HEK293 (cell line): ENCODE data around the gene CDCA4.
A peak's percentile ranks its signal among the peaks of the same experiment; 100 is the strongest.

Experiments
- CTCF ChIA-PET: fragments of 350-600 bp; formaldehyde crosslinking; extraction: SDS; loops from one replicate; lab custom pipeline; 2021; ENCODE audit warnings: antibody characterized with exemption; lab: Yijun Ruan, JAX
- POLR2A ChIA-PET: fragments of 300-600 bp; formaldehyde crosslinking; extraction: SDS; loops from one replicate; lab custom pipeline; 2020; ENCODE audit warnings: antibody characterized with exemption, inconsistent platforms; lab: Yijun Ruan, JAX
- H3K27ac ChIP-seq: fragments of 200-500 bp; sonication (Bioruptor generic); 2 replicates; pipeline ENCODE4 v1.5.1; 2014; ENCODE audit warnings: low read depth, low read length, control low read depth, inconsistent platforms; ENCODE audit errors: extremely low read depth
- H3K36me3 ChIP-seq, 2 experiments: fragments of 200-500 bp in 1 of 2; sonication (Bioruptor generic) in 1 of 2; 1 replicate in 1 of 2; 2 replicates in 1 of 2; pipeline ENCODE4 v1.5.1; 2014 to 2017; ENCODE audit warnings: inconsistent platforms in 2 of 2, low read length in 2 of 2; ENCODE audit not compliant: control insufficient read depth in 2 of 2, insufficient read depth in 1 of 2
- H3K4me1 ChIP-seq: fragments of 200-500 bp; sonication (Bioruptor generic); 2 replicates; pipeline ENCODE4 v1.5.1; 2014; ENCODE audit warnings: mild to moderate bottlenecking, low read length, inconsistent platforms; ENCODE audit not compliant: control insufficient read depth, insufficient read depth
- H3K4me3 ChIP-seq: 2 replicates; pipeline ENCODE4 v1.5.1; 2011; ENCODE audit warnings: low read depth, mild to moderate bottlenecking, control low read depth, low read length, moderate library complexity
- H3K9me3 ChIP-seq: fragments of 200-500 bp; sonication (Bioruptor generic); 2 replicates; pipeline ENCODE4 v1.5.1; 2014; ENCODE audit warnings: low read depth, low read length, inconsistent platforms; ENCODE audit not compliant: control insufficient read depth, insufficient read depth
- BCL6B ChIP-seq: fragments of 450-650 bp; formaldehyde crosslinking; IDR thresholded peaks from 2 replicates; pipeline ENCODE4 v1.5.1; 2017; ENCODE audit warnings: missing biosample characterization, missing genetic modification characterization
- CTCF ChIP-seq: fragments of 450-650 bp; formaldehyde crosslinking; IDR thresholded peaks from 2 replicates; pipeline ENCODE4 v1.5.1; 2016; ENCODE audit warnings: missing biosample characterization, missing genetic modification characterization
- ELK4 ChIP-seq: IDR thresholded peaks from 2 replicates; pipeline ENCODE4 v1.6.1; 2011; ENCODE audit warnings: mild to moderate bottlenecking, low read depth, low read length, borderline replicate concordance
- GLI4 ChIP-seq: fragments of 450-650 bp; formaldehyde crosslinking; IDR thresholded peaks from 2 replicates; pipeline ENCODE4 v1.5.1; 2016; ENCODE audit warnings: missing biosample characterization, missing genetic modification characterization
- HOXA7 ChIP-seq: sonication (generic); formaldehyde crosslinking; IDR thresholded peaks from 2 replicates; pipeline ENCODE4 v1.8.1; 2022; ENCODE audit warnings: missing genetic modification reagents, borderline replicate concordance
- MYNN ChIP-seq: fragments of 450-650 bp; formaldehyde crosslinking; IDR thresholded peaks from 2 replicates; pipeline ENCODE4 v1.5.1; 2016; ENCODE audit warnings: missing biosample characterization, missing genetic modification characterization, borderline replicate concordance
- TCF7L2 ChIP-seq: IDR thresholded peaks from 2 replicates; pipeline ENCODE4 v1.6.1; 2011; ENCODE audit warnings: low read depth, mild to moderate bottlenecking, inconsistent platforms, low read length, moderate library complexity, borderline replicate concordance
- WT1 ChIP-seq: fragments of 450-650 bp; formaldehyde crosslinking; IDR thresholded peaks from 2 replicates; pipeline ENCODE4 v1.5.1; 2016; ENCODE audit warnings: missing biosample characterization, missing genetic modification characterization
- ZBTB1 ChIP-seq: fragments of 450-650 bp; formaldehyde crosslinking; IDR thresholded peaks from 2 replicates; pipeline ENCODE4 v1.5.1; 2016; ENCODE audit warnings: missing biosample characterization, missing genetic modification characterization
- ZBTB26 ChIP-seq: fragments of 450-650 bp; formaldehyde crosslinking; optimal IDR thresholded peaks from 2 replicates; pipeline ENCODE3; 2016; ENCODE audit warnings: missing biosample characterization, mild to moderate bottlenecking, missing genetic modification characterization
- ZEB2 ChIP-seq: fragments of 450-650 bp; formaldehyde crosslinking; IDR thresholded peaks from 2 replicates; pipeline ENCODE4 v1.5.1; 2016; ENCODE audit warnings: missing biosample characterization, missing genetic modification characterization
- ZFHX2 ChIP-seq: fragments of 450-650 bp; formaldehyde crosslinking; conservative IDR thresholded peaks from 2 replicates; pipeline ENCODE4 v1.5.1; 2016; ENCODE audit warnings: missing biosample characterization, missing genetic modification characterization
- ZNF112 ChIP-seq: fragments of 450-650 bp; formaldehyde crosslinking; IDR thresholded peaks from 2 replicates; pipeline ENCODE4 v1.5.0; 2017; ENCODE audit warnings: missing biosample characterization, missing genetic modification characterization
- ZNF174 ChIP-seq: fragments of 450-650 bp; formaldehyde crosslinking; IDR thresholded peaks from 2 replicates; pipeline ENCODE4 v1.5.0; 2017; ENCODE audit warnings: missing biosample characterization, mild to moderate bottlenecking, missing genetic modification characterization
- ZNF26 ChIP-seq: fragments of 450-650 bp; formaldehyde crosslinking; IDR thresholded peaks from 2 replicates; pipeline ENCODE4 v1.5.1; 2016; ENCODE audit warnings: missing biosample characterization, missing genetic modification characterization
- ZNF350 ChIP-seq: fragments of 450-650 bp; formaldehyde crosslinking; IDR thresholded peaks from 2 replicates; pipeline ENCODE4 v1.5.0; 2017; ENCODE audit warnings: missing biosample characterization, mild to moderate bottlenecking, missing genetic modification characterization
- ZNF433 ChIP-seq: fragments of 450-650 bp; formaldehyde crosslinking; IDR thresholded peaks from 2 replicates; pipeline ENCODE4 v1.5.1; 2016; ENCODE audit warnings: missing biosample characterization, missing genetic modification characterization, low read depth
- ZNF488 ChIP-seq: fragments of 450-650 bp; formaldehyde crosslinking; IDR thresholded peaks from 2 replicates; pipeline ENCODE4 v1.5.1; 2016; ENCODE audit warnings: missing biosample characterization, missing genetic modification characterization
- ZNF513 ChIP-seq: fragments of 450-650 bp; IDR thresholded peaks from 2 replicates; pipeline ENCODE4 v1.5.1; 2018; ENCODE audit warnings: missing biosample characterization, missing genetic modification characterization
- ZNF544 ChIP-seq: fragments of 450-650 bp; formaldehyde crosslinking; IDR thresholded peaks from 2 replicates; pipeline ENCODE4 v1.5.0; 2017; ENCODE audit warnings: missing biosample characterization, missing genetic modification characterization
- ZNF610 ChIP-seq: fragments of 450-650 bp; formaldehyde crosslinking; IDR thresholded peaks from 2 replicates; pipeline ENCODE4 v1.5.1; 2016; ENCODE audit warnings: missing biosample characterization, missing genetic modification characterization, borderline replicate concordance
- ZNF785 ChIP-seq: fragments of 450-650 bp; formaldehyde crosslinking; IDR thresholded peaks from 2 replicates; pipeline ENCODE4 v1.5.1; 2016; ENCODE audit warnings: missing biosample characterization, missing genetic modification characterization
- ZNF843 ChIP-seq: fragments of 450-650 bp; formaldehyde crosslinking; IDR thresholded peaks from 2 replicates; pipeline ENCODE4 v1.5.1; 2016; ENCODE audit warnings: missing biosample characterization, missing genetic modification characterization
- ZSCAN4 ChIP-seq: fragments of 450-650 bp; formaldehyde crosslinking; IDR thresholded peaks from 2 replicates; pipeline ENCODE4 v1.5.1; 2017; ENCODE audit warnings: missing biosample characterization, missing genetic modification characterization

Gene CDCA4

GRCh38 chr14:105020815-105021655, at the start of gene CDCA4:
Gene CDCA4 (minus strand): TSS chr14:105021083. CDS start chr14:105011929, 9,154 bp downstream.
- Histone ChIP-seq H3K27ac (peak within 1 kb of the TSS; percentile 99), H3K9me3 (no peaks in the 10 kb centered on the region), H3K36me3 (peaks cover 10 to 25% of the 10 kb centered on the region in 2 experiments; a peak in 2 of 3 replicates), H3K4me1 (peaks cover 11% of the 10 kb centered on the region), H3K4me3 (peak within 1 kb of the TSS; percentile 96)
- ChIA-PET CTCF (interaction anchor here (0.7 to 7.1 kb wide), 4 partner anchors 24 to 125 kb away, joined by 3 to 59 read pairs (median 3); no protein-coding TSS in a partner anchor), POLR2A (interaction anchor here (0.7 to 3.1 kb wide), 15 partner anchors 10 to 69 kb away, joined by 3 to 28 read pairs (median 4); partner anchors contain the start of genes AHNAK2 and CLBA1)
- TF ChIP-seq BCL6B (tag by site-specific recombination) (no peak), ZNF513 (tag by site-specific recombination) (no peak; the same call in 1 of the 2 replicates), ZNF174 (no peak), TCF7L2 (no peak), ZNF544 (tag by site-specific recombination) (no peak), ZSCAN4 (tag by site-specific recombination) (no peak), ZNF112 (tag by site-specific recombination) (no peak), ZNF843 (tag by site-specific recombination) (no peak), ZNF433 (tag by site-specific recombination) (no peak), ZNF26 (tag by site-specific recombination) (no peak), ZNF785 (tag by site-specific recombination) (no peak), ZNF610 (tag by site-specific recombination) (no peak), ZBTB1 (no peak), ZBTB26 (tag by site-specific recombination) (peak; percentile 64), WT1 (no peak), ZFHX2 (tag by site-specific recombination) (no peak; the same call in 1 of the 2 replicates), GLI4 (no peak), ZNF488 (tag by site-specific recombination) (no peak), ZNF350 (tag by site-specific recombination) (no peak), ELK4 (no peak), MYNN (tag by site-specific recombination) (no peak), ZEB2 (tag by site-specific recombination) (no peak), HOXA7 (no peak), CTCF (no peak)
